AG04449 (cell line): ENCODE measurements around the gene CASP9.

Experiments
- CTCF ChIA-PET: fragments of 350-600 bp; formaldehyde crosslinking; extraction: SDS; loops from one replicate; lab custom pipeline; 2021; ENCODE audit warnings: antibody characterized with exemption; lab: Yijun Ruan, JAX
- POLR2A ChIA-PET: fragments of 400-600, 350-600 bp; formaldehyde crosslinking; extraction: SDS; loops from one replicate; lab custom pipeline; 2020; ENCODE audit warnings: antibody characterized with exemption, inconsistent platforms; lab: Yijun Ruan, JAX
- DNase-seq: peaks from one replicate; pipeline ENCODE4 v3.0.0-alpha.2; 2010; ENCODE audit warnings: low read depth, low spot score
- H3K4me3 ChIP-seq: 2 replicates; pipeline ENCODE4 v1.5.1; 2011; ENCODE audit warnings: low read depth, mild to moderate bottlenecking, control low read depth, low read length
- TF ChIP-seq, protein P1 (sequence below): IDR thresholded peaks from one replicate; pipeline ENCODE4 v1.5.1; 2011; ENCODE audit warnings: mild to moderate bottlenecking, moderate library complexity, low read length, control low read depth, inconsistent platforms; ENCODE audit not compliant: insufficient read depth; ENCODE audit errors: missing control alignments

CASP9 gene

DNA sequence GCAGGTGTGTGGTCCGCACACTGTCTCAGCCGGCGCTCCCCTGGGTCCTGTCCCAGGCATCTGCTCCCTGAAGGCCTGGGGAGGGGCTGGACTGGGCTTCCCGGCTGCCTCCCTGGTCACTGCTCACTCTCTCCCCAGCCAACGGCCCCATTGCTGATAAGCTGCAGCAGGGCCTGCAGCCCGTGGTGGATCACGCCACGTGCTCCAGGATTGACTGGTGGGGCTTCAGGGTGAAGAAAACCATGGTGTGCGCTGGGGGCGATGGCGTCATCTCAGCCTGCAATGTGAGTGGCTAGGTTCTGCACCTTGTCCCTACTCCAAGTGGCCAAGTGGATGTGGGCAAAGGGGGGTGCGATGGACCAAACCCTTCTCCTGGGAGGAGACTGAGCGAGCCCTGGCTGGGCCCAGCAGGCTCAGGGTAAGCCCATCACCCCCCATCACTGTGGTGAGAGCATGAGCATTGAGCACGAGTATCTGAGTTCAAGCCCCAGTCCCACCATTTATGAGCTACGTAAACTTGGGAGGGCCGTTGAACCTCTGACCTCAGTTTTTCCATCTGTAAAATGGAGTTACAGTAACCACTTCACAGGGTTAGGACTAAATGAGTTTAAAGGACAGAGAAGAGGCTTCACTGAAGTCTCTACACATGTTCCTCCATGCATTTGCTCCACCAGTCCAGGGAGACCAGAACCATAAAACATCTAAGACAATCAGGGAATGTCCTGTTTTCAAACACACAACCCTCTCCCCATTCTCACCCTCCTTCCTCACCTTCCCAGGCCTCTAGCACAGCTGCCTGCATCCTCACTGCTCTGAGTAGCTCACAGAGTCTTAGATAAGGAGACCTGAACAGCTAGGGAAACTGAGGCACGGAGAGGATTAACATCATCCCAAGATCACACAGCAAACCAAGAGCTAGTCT lies 79.3 kb downstream of the CASP9 start:
- no peak overlapping the region for H3K4me3 ChIP-seq
- DNase-seq: no peak
- CTCF ChIA-PET: interaction anchor here (3.4 kb wide), 1 partner anchor 12 kb away, joined by 31 read pairs; no protein-coding TSS in a partner anchor
- POLR2A ChIA-PET: no interaction called here
- TF ChIP-seq, protein P1, sequence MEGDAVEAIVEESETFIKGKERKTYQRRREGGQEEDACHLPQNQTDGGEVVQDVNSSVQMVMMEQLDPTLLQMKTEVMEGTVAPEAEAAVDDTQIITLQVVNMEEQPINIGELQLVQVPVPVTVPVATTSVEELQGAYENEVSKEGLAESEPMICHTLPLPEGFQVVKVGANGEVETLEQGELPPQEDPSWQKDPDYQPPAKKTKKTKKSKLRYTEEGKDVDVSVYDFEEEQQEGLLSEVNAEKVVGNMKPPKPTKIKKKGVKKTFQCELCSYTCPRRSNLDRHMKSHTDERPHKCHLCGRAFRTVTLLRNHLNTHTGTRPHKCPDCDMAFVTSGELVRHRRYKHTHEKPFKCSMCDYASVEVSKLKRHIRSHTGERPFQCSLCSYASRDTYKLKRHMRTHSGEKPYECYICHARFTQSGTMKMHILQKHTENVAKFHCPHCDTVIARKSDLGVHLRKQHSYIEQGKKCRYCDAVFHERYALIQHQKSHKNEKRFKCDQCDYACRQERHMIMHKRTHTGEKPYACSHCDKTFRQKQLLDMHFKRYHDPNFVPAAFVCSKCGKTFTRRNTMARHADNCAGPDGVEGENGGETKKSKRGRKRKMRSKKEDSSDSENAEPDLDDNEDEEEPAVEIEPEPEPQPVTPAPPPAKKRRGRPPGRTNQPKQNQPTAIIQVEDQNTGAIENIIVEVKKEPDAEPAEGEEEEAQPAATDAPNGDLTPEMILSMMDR: no peak

DNA sequence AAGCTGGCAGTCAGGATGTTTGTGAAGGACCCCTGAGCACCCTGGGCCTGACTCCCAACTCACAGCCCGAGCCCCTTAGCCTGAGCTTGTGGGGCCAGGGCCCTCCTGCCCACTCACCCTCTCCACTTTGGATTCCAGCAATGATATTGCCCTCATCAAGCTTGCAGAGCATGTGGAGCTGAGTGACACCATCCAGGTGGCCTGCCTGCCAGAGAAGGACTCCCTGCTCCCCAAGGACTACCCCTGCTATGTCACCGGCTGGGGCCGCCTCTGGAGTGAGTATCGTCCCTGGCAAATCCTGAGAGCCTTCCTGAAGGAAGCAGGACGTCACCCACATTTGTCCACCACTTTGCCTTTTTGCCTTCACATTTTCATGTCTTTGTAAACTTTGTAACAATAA lies 80.7 kb downstream of the CASP9 start:
- ChIA-PET CTCF (interaction anchor here (1.3 to 3.4 kb wide), 2 partner anchors 10 to 120 kb away, joined by 5 to 31 read pairs; no protein-coding TSS in a partner anchor), POLR2A (no interaction called here)
- TF ChIP-seq, protein P1: no peak

DNA sequence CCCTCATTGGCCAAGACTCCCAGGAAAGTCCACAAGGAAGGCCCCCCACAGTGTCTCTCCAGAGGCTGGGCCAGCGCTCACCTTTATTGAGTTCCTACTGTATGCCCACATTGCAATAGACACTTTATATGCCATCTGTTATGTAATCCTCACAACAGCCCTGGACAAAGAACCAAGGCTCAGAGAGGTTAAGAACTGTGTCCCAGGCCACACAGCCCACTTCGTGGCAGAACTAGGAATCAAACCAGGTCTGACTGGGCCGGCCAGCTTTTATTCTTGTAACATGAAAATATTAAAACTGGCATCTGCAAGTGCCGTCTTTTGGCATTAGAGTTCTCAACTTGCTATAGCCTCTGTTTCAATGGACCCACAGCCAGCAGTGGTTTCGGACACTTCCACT lies 81.3 kb downstream of the CASP9 start:
- DNase-seq: no peak
- TF ChIP-seq, protein P1: no peak
- POLR2A ChIA-PET: no interaction called here
- H3K4me3 ChIP-seq: no peak overlapping the region
- CTCF ChIA-PET: interaction anchor here (1.3 to 3.4 kb wide), 2 partner anchors 10 to 119 kb away, joined by 5 to 31 read pairs; no protein-coding TSS in a partner anchor

More for the DNA sequence above, 80.7 kb downstream of the CASP9 start:
- no peak overlapping the region for H3K4me3 ChIP-seq
- no peak for DNase-seq

DNA sequence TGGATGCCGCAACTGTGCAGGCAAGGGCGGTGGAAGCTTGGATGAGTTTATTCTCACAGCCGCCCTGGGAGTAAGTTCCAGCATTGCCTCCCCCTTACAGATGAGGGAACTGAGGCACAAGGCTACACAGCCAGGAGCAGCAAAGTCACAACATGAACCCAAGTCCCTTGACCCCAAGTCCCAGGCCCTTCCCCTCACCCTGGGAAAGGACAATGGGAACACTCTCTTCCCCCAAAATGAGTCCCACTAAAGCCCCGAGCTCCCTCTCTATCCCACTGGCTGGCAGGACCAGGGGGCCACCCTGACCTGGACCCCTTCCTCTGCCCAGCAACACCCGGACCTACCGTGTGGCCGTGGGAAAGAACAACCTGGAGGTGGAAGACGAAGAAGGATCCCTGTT lies 81.9 kb downstream of the CASP9 start:
- no peak overlapping the region for H3K4me3 ChIP-seq
- TF ChIP-seq, protein P1: no peak
- POLR2A ChIA-PET: no interaction called here
- CTCF ChIA-PET: interaction anchor here (1.4 to 2.6 kb wide), 2 partner anchors 11 to 118 kb away, joined by 4 to 18 read pairs; no protein-coding TSS in a partner anchor
- no peak for DNase-seq
